Thoracic aorta (tissue), 2 donors: ENCODE measurements around the gene RPP14. TPM values are rescaled to one million over a fixed set of nuclear protein-coding genes. Genes with fewer than 3 reads are reported as not detected.

Experiments used
- ATAC-seq: fragments of 150-250 bp; one replicate; pipeline ENCODE4 v1.8.0; 2017; ENCODE audit warnings: low read depth; ENCODE audit not compliant: insufficient number of reproducible peaks, low FRiP score
- DNase-seq: peaks from one replicate; pipeline ENCODE4 v3.0.0-alpha.2; 2020; ENCODE audit warnings: low spot score
- H3K27ac ChIP-seq, 2 donors: fragments of 200-600 bp; sonication (generic); 1 replicate in 1 of 2; 2 replicates in 1 of 2; pipeline ENCODE4 v1.5.1; 2016; ENCODE audit warnings: mild to moderate bottlenecking in 2 of 2, moderate library complexity in 2 of 2
- H3K27me3 ChIP-seq: fragments of 200-600 bp; sonication (generic); replicated peaks from 2 replicates; pipeline ENCODE4 v1.6.0; 2016; ENCODE audit warnings: mild to moderate bottlenecking; ENCODE audit not compliant: insufficient read depth
- H3K36me3 ChIP-seq: fragments of 200-600 bp; sonication (generic); one replicate; pipeline ENCODE4 v1.5.1; 2016
- H3K4me1 ChIP-seq, 2 donors: fragments of 200-600 bp; sonication (generic); 1 replicate in 1 of 2; 2 replicates in 1 of 2; pipeline versions ENCODE4 v1.5.1 to v1.6.0; 2016; ENCODE audit warnings: low read depth in 2 of 2, mild to moderate bottlenecking in 1 of 2; ENCODE audit not compliant: control insufficient read depth in 1 of 2
- H3K4me3 ChIP-seq: fragments of 200-600 bp; sonication (generic); 2 replicates; pipeline ENCODE4 v1.5.1; 2016; ENCODE audit warnings: mild to moderate bottlenecking
- H3K9me3 ChIP-seq: fragments of 200-600 bp; sonication (generic); 2 replicates; pipeline ENCODE4 v1.5.1; 2016
- CTCF ChIP-seq: fragments of 200-600 bp; sonication (generic); IDR thresholded peaks from one replicate; pipeline ENCODE4 v1.5.1; 2019; ENCODE audit warnings: antibody characterized with exemption
- total RNA-seq, 2 donors: library from RNA; depleted of rRNA; stranded (reverse); fragments of >200 nt; gene quantifications; one replicate each; pipeline versions ENCODE4 v1.1.0 to v1.2.3, GENCODE V29; 2016

The RPP14 gene
- total RNA-seq, 2 donors from 2014 or later: 5.0 to 10.1 TPM

GRCh38 chr3:58299075-58299474 is 7.0 kb upstream of the RPP14 start:
- Histone ChIP-seq H3K4me3 (no peak overlapping the region), H3K27ac (no peak overlapping the region), H3K36me3 (no peaks in the 10 kb centered on the region), H3K27me3 (no peaks in the 10 kb centered on the region), H3K4me1 (peaks cover 0 to 5% of the 10 kb centered on the region in 2 donors), H3K9me3 (no peaks in the 10 kb centered on the region)
- no peak for ATAC-seq
- DNase-seq: no peak
- TF ChIP-seq CTCF: no peak

GRCh38 chr3:58299839-58300516 is 6.1 kb upstream of the RPP14 start:
- H3K4me1 ChIP-seq: peaks cover 0 to 5% of the 10 kb centered on the region in 2 donors
- no peak overlapping the region for H3K4me3 ChIP-seq
- no peaks in the 10 kb centered on the region for H3K36me3 ChIP-seq
- H3K27ac ChIP-seq: no peak overlapping the region
- no peak for ATAC-seq
- H3K9me3 ChIP-seq: no peaks in the 10 kb centered on the region
- DNase-seq: no peak
- H3K27me3 ChIP-seq: no peaks in the 10 kb centered on the region
- peak; percentile 43 for TF ChIP-seq CTCF

- ATAC-seq: no peak
- peak overlapping the region; percentile 95 for H3K4me3 ChIP-seq
- H3K4me1 ChIP-seq: peaks cover 22 to 24% of the 10 kb centered on the region in 2 donors
- no peaks in the 10 kb centered on the region for H3K9me3 ChIP-seq
- H3K27ac ChIP-seq: peak overlapping the region in 1 of 2 donors; percentile 90
- DNase-seq: no peak
- H3K27me3 ChIP-seq: no peaks in the 10 kb centered on the region
- TF ChIP-seq CTCF: peak; percentile 29
- H3K36me3 ChIP-seq: peaks cover 18% of the 10 kb centered on the region
Observed at GRCh38 chr3:58307639-58308215, 1.7 kb downstream of the RPP14 start.

- no peak overlapping the region for H3K4me3 ChIP-seq
- no peaks in the 10 kb centered on the region for H3K9me3 ChIP-seq
- H3K36me3 ChIP-seq: peaks cover 22% of the 10 kb centered on the region
- H3K4me1 ChIP-seq: peaks cover 22 to 24% of the 10 kb centered on the region in 2 donors
- H3K27ac ChIP-seq: no peak overlapping the region
- ATAC-seq (no peak), DNase-seq (no peak)
- H3K27me3 ChIP-seq: no peaks in the 10 kb centered on the region
- TF ChIP-seq CTCF: no peak
Observed at GRCh38 chr3:58308728-58309127, 2.7 kb downstream of the RPP14 start.

- H3K4me3 ChIP-seq: no peak overlapping the region
- no peaks in the 10 kb centered on the region for H3K27me3 ChIP-seq
- H3K9me3 ChIP-seq: no peaks in the 10 kb centered on the region
- H3K36me3 ChIP-seq: peaks cover 26% of the 10 kb centered on the region
- H3K27ac ChIP-seq: no peak overlapping the region
- H3K4me1 ChIP-seq: no peaks in the 10 kb centered on the region
- TF ChIP-seq CTCF: no peak
- DNase-seq (no peak), ATAC-seq (no peak)
Observed at GRCh38 chr3:58317811-58318210, 11.8 kb downstream of the RPP14 start.
